Skeletal muscle satellite cell (primary cell): ENCODE results near the gene PRPF39.

ENCODE experiments used
- H3K27me3 ChIP-seq: 2 replicates; pipeline ENCODE4 v1.7.0; 2013; ENCODE audit warnings: low read length; ENCODE audit not compliant: control insufficient read depth, insufficient read depth
- H3K36me3 ChIP-seq: 2 replicates; pipeline ENCODE4 v1.7.0; 2013; ENCODE audit warnings: mild to moderate bottlenecking, control low read depth, low read length; ENCODE audit not compliant: insufficient read depth
- H3K4me1 ChIP-seq: 2 replicates; pipeline ENCODE4 v1.7.0; 2013; ENCODE audit warnings: low read length; ENCODE audit not compliant: control insufficient read depth, insufficient read depth
- H3K4me2 ChIP-seq: 2 replicates; pipeline ENCODE4 v1.7.0; 2013; ENCODE audit warnings: mild to moderate bottlenecking, low read length
- H3K4me3 ChIP-seq: 2 replicates; pipeline ENCODE4 v1.7.0; 2013; ENCODE audit warnings: low read length
- H3K9ac ChIP-seq: 2 replicates; pipeline ENCODE4 v1.7.0; 2013; ENCODE audit warnings: mild to moderate bottlenecking, low read depth, low read length, moderate library complexity
- H3K9me3 ChIP-seq: replicated peaks from 2 replicates; pipeline ENCODE4 v1.7.0; 2013; ENCODE audit warnings: mild to moderate bottlenecking, control low read depth, low read length

The PRPF39 gene

DNA sequence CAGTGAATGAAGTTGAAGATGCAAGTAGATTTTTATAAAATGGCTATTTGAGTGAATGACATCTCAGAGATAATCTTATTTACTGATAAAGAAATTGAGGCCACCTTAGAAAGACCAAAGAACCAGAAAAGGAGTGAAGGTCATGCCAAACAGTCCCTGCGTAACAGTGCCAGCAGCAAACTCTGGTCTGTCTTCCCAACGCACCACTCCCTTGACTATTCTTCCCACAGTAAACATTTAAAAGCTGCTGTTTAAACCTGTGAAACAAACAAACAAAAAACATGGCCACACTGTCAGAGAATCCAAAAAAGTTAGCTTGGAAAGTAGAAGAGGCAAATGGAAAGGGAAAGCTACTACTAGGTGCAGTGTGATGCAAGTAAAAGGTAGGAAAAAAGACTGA, 1.5 kb upstream of the PRPF39 start:
- no peak overlapping the region for H3K9ac ChIP-seq
- no peaks in the 10 kb centered on the region for H3K27me3 ChIP-seq
- no peak overlapping the region for H3K4me3 ChIP-seq
- peaks cover 23% of the 10 kb centered on the region for H3K4me1 ChIP-seq
- no peak overlapping the region for H3K4me2 ChIP-seq
- H3K9me3 ChIP-seq, result no peaks in the 10 kb centered on the region
- no peaks in the 10 kb centered on the region for H3K36me3 ChIP-seq

DNA sequence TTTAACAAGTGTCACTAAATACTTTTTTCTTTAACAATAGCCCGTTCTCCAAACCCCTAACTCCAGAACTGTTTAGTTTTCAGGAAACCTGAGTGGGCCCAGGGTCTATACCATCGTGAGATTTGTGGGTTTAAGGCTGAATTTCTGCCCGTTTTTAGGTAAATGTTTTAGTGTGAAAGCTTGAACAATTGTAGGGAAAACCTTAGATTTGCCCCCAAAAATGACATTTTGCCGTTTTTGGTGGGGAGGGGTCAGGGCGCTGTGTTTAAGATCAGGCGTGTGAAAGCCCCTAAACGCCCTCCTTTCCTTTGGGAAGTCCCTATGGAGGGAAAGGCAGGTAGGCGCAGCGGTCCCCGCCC, 320 bp upstream of the PRPF39 start:
- Histone ChIP-seq H3K9ac (peak overlapping the region; percentile 81), H3K27me3 (no peaks in the 10 kb centered on the region), H3K36me3 (no peaks in the 10 kb centered on the region), H3K4me3 (peak overlapping the region; percentile 90), H3K4me2 (peak overlapping the region; percentile 88), H3K9me3 (no peaks in the 10 kb centered on the region), H3K4me1 (peaks cover 23% of the 10 kb centered on the region)

DNA sequence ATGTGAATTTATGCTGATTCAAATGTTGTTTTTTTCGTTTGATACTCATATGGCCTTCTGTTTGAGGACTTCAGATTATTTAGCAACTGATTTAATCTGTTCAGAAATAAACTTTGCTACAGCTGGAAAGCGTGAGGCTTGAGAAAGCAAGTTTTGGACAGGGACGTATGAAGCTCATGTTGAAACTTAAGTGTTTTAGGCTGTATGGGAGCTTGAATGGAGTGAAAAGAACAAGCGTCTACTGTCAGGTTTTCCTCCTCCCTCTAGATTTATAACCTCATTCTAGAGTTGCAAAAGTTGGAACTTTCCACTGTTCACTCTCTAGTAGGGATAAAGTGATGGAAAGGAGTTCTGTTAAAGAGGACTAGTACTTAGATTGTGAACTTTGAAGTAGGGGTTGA, 1.0 kb downstream of the PRPF39 start:
- Histone ChIP-seq H3K27me3 (no peaks in the 10 kb centered on the region), H3K36me3 (no peaks in the 10 kb centered on the region), H3K4me3 (peak overlapping the region; percentile 90), H3K4me2 (peak overlapping the region; percentile 82), H3K9ac (peak overlapping the region; percentile 92), H3K4me1 (peaks cover 31% of the 10 kb centered on the region), H3K9me3 (no peaks in the 10 kb centered on the region)

DNA sequence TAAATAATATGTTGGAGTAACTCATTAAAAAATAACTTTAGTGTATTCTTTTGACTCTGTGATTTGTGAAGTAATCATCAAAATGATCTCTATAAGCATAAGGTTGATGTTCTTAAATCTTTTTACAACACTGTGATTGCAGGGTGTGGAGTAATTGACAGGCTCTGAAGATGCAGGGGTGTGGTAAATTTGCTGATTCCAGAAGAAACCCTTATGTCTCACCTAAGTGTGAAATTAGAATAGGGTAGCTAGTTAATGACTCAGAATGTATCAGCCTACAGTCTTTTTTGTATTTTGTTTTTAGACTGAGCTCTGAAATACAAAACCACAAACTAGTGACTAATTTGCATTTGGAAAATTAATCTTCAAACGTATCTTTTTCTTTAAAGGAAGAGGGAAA, 5.9 kb downstream of the PRPF39 start:
- no peaks in the 10 kb centered on the region for H3K36me3 ChIP-seq
- H3K4me1 ChIP-seq, result peaks cover 39% of the 10 kb centered on the region
- H3K27me3 ChIP-seq, result no peaks in the 10 kb centered on the region
- no peaks in the 10 kb centered on the region for H3K9me3 ChIP-seq
- H3K4me3 ChIP-seq, result no peak overlapping the region
- peak overlapping the region; percentile 11 for H3K4me2 ChIP-seq
- H3K9ac ChIP-seq, result no peak overlapping the region

DNA sequence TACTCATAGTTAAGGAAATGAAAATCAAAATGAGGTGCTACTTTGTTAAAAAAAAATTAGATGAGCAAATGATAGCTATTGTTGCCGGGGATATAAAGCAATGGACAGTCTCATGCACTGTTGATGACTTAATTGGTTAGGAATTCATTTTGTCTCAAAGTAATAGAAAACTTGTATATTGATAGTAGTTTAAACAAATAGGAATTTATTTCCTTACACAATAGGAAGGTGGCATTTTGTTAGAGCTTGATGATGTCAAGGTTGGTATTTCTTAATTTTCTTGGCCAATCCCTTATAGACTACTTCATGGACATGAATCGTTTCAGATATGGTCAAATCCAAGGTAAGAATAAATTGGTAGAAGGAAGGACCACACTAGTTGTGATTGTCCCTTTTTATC, 7.8 kb downstream of the PRPF39 start:
- Histone ChIP-seq H3K9ac (no peak overlapping the region), H3K27me3 (no peaks in the 10 kb centered on the region), H3K4me1 (peaks cover 26% of the 10 kb centered on the region), H3K36me3 (peaks cover 16% of the 10 kb centered on the region), H3K9me3 (no peaks in the 10 kb centered on the region), H3K4me2 (no peak overlapping the region), H3K4me3 (no peak overlapping the region)

DNA sequence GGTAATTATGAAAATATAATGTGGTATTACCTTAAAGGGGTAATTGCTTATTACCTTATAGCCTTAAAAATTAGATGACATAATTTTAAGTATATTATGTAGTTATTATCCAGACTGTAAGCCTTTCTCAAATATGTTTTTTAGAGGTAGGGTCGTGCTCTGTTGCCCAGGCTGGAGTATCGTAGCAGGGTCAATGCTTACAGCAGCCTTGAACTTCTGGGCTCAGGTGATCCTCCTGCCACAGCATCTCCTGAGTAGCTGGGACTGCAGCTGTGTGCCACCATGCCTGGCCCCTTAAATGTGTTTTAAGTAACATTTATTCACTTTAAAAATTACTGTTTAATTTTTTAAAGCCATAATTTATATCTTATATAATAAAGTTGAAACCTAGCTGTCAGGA, 10.4 kb downstream of the PRPF39 start:
- no peak overlapping the region for H3K4me2 ChIP-seq
- peaks cover 35% of the 10 kb centered on the region for H3K36me3 ChIP-seq
- no peaks in the 10 kb centered on the region for H3K27me3 ChIP-seq

DNA sequence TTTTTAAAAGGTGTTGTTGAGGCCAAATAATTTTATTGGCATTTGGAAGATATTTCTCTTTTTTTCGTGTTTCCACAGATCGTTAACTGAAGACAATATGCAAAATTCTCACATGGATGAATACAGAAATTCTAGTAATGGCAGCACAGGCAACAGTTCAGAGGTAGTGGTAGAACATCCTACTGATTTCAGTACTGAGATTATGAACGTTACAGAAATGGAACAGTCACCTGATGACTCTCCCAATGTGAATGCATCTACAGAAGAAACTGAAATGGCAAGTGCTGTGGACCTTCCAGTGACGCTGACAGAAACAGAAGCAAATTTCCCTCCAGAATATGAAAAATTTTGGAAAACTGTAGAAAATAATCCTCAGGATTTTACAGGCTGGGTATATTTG, 11.2 kb downstream of the PRPF39 start:
- peaks cover 12% of the 10 kb centered on the region for H3K4me1 ChIP-seq
- no peaks in the 10 kb centered on the region for H3K9me3 ChIP-seq
- H3K4me2 ChIP-seq, result no peak overlapping the region
- H3K27me3 ChIP-seq, result no peaks in the 10 kb centered on the region
- no peak overlapping the region for H3K9ac ChIP-seq
- H3K36me3 ChIP-seq, result peaks cover 41% of the 10 kb centered on the region
- H3K4me3 ChIP-seq, result no peak overlapping the region

More for the DNA sequence above, 10.4 kb downstream of the PRPF39 start:
- Histone ChIP-seq H3K4me3 (no peak overlapping the region), H3K9me3 (no peaks in the 10 kb centered on the region), H3K9ac (no peak overlapping the region), H3K4me1 (peaks cover 19% of the 10 kb centered on the region)

DNA sequence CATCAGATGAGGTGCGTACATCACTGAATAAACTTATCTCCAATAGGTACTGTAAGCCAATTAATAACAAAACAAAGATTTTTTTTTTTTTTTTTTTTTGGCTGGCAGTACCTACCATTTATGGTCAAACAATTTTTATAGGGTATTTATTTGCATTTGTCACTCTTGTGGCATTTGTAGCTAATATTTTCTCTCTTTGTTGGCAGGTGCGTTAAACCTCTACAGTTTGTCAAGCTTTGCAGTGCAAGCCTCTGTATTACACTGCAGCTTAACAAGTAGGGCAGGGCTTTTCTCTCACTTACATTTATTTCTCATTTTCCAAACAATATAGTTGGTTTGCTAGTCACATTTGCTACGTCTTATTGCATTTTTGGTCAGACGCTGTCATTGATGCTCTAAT, 12.3 kb downstream of the PRPF39 start:
- Histone ChIP-seq H3K9ac (no peak overlapping the region), H3K4me1 (peaks cover 5% of the 10 kb centered on the region), H3K27me3 (no peaks in the 10 kb centered on the region), H3K9me3 (no peaks in the 10 kb centered on the region), H3K36me3 (peaks cover 46% of the 10 kb centered on the region), H3K4me3 (no peak overlapping the region), H3K4me2 (no peak overlapping the region)

DNA sequence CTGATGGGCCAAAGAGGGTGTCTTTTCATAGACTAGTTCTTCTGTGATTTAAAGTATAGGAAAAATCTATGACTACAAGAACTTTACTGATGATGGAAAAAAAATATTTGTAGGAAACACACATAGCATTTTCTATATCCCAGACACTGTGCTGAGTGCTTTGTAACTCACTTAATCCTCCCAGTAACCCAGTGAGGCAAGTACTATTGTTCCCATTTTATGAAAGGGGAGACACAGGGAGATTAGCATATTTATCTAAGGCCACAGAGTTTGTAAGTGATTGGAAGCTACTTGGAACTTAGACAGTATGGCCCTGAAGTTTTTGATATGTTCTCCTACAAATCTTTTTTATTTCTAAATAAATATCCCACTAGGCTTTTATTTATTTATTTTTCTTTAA, 19.9 kb downstream of the PRPF39 start:
- Histone ChIP-seq H3K9ac (no peak overlapping the region), H3K4me2 (no peak overlapping the region), H3K9me3 (no peaks in the 10 kb centered on the region), H3K4me3 (no peak overlapping the region), H3K4me1 (no peaks in the 10 kb centered on the region), H3K27me3 (no peaks in the 10 kb centered on the region), H3K36me3 (peaks cover 62% of the 10 kb centered on the region)

DNA sequence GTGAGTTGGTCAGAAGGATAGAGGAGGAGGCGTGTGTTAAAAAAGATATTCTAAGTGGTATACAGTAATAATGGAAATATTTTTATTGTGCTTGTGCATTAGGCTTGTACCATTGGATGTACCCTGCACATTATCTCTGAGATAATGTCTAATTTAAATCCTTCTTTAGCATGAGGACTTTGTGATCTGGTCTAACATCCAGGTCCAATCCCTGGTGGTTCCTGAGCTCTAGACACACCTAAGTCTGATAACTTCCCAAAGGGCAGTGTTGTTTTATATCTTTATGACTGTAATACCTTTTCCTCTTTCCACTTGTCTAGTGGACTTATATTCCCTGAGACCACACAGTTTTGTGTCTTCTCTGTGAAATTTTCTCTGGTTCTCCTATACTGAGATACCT, 20.6 kb downstream of the PRPF39 start:
- Histone ChIP-seq H3K36me3 (peaks cover 65% of the 10 kb centered on the region), H3K4me3 (no peak overlapping the region)

DNA sequence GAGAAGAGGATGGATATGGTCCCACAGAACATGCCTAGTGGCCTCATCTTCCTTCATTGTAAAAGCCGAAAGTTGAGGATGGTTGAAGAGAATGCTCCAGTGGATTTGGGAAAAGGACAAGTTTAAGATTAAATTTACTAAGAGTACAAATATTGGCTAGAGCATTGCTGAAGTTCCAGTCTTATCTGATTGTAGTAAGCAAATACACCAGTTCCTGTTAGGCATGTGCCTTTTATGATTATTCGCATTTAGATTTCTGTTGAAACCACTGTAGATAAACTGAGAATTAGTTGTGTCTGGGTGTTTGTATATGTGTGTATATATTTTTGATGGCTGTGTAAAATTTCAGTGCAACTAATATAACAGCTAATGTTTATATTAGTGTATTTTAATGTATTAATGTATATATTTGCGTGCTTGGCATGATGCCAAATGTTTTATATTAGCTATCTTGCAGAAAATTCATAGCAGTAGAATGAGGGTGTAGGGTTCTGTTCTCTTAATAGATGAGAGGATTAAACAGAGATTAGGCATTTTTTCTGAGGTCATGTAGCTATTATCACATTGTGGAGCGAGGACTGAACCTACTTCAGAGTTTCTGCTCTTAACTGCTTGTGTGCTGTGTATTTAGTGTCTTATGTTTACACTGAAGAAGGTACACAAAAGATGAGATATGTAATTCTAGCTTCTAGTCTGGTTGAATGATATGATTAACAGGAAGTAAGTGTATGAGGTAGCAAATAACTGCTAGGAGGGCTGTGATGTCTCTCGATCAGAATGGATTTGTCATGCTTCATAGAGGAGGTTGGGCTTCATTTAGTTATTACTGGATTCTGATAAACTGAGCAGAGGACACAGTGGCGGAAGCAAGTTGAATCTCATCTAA, 29.2 kb downstream of the PRPF39 start:
- peaks cover 4% of the 10 kb centered on the region for H3K4me1 ChIP-seq
- no peak overlapping the region for H3K4me3 ChIP-seq
- no peaks in the 10 kb centered on the region for H3K27me3 ChIP-seq
- no peak overlapping the region for H3K4me2 ChIP-seq
- H3K9ac ChIP-seq, result no peak overlapping the region
- H3K36me3 ChIP-seq, result peaks cover 87% of the 10 kb centered on the region
- no peaks in the 10 kb centered on the region for H3K9me3 ChIP-seq

More for the DNA sequence above, 20.6 kb downstream of the PRPF39 start:
- Histone ChIP-seq H3K4me2 (no peak overlapping the region), H3K9me3 (no peaks in the 10 kb centered on the region), H3K4me1 (no peaks in the 10 kb centered on the region), H3K27me3 (no peaks in the 10 kb centered on the region), H3K9ac (no peak overlapping the region)

DNA sequence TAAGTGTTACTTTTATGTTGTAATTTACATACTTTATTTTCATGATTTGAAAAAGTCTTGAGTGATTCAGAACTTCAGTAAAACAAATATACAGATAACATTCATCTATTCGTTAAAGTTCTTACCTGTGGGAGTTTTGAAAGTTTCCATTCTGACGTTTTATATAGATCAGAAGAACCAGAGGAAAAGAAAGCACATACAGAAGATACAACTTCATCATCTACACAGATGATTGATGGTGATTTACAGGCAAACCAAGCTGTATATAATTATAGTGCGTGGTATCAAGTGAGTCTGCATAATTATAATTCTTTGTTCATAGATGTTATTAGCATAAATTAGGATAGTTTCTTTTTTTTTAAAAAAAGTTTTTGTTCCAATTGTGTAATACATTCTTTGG, 30.4 kb downstream of the PRPF39 start:
- Histone ChIP-seq H3K4me2 (no peak overlapping the region), H3K36me3 (peaks cover 89% of the 10 kb centered on the region)

More for the DNA sequence above, 30.4 kb downstream of the PRPF39 start:
- no peak overlapping the region for H3K9ac ChIP-seq
- no peak overlapping the region for H3K4me3 ChIP-seq
- no peaks in the 10 kb centered on the region for H3K9me3 ChIP-seq
- H3K4me1 ChIP-seq, result peaks cover 4% of the 10 kb centered on the region
- H3K27me3 ChIP-seq, result no peaks in the 10 kb centered on the region
